Skeletal muscle tissue (tissue), 4 donors: ENCODE results near the gene ARL8B. TPM values are rescaled to one million over a fixed set of nuclear protein-coding genes. Genes with fewer than 3 reads are reported as not detected.
"Not testable (repeated sequence)": the region's sequence is repeated elsewhere in the genome, so short reads cannot be mapped to it uniquely, and the experiment has no call there.

ENCODE experiments used
- H3K27ac ChIP-seq: one replicate; pipeline ENCODE4 v1.7.0; 2013; ENCODE audit warnings: mild to moderate bottlenecking, low read depth, low read length, inconsistent platforms
- H3K27me3 ChIP-seq, 3 donors: one replicate each; pipeline ENCODE4 v1.7.0; 2013; ENCODE audit warnings: low read length in 3 of 3; ENCODE audit not compliant: control insufficient read depth in 3 of 3, insufficient read depth in 3 of 3
- H3K36me3 ChIP-seq, 3 donors: one replicate each; pipeline ENCODE4 v1.7.0; 2013; ENCODE audit warnings: low read length in 3 of 3; ENCODE audit not compliant: control insufficient read depth in 3 of 3, insufficient read depth in 3 of 3
- H3K4me1 ChIP-seq, 3 donors: one replicate each; pipeline ENCODE4 v1.7.0; 2013; ENCODE audit warnings: low read length in 3 of 3, mild to moderate bottlenecking in 3 of 3; ENCODE audit not compliant: control insufficient read depth in 3 of 3, insufficient read depth in 3 of 3
- H3K4me3 ChIP-seq, 3 donors: one replicate each; pipeline ENCODE4 v1.7.0; 2013; ENCODE audit warnings: low read length in 3 of 3
- H3K9ac ChIP-seq, 3 donors: one replicate each; pipeline ENCODE4 v1.7.0; 2013; ENCODE audit warnings: low read length in 3 of 3, mild to moderate bottlenecking in 3 of 3, moderate library complexity in 2 of 3, low read depth in 1 of 3
- H3K9me3 ChIP-seq, 3 donors: one replicate each; pipeline ENCODE4 v1.7.0; 2013; ENCODE audit warnings: low read length in 3 of 3; ENCODE audit not compliant: control insufficient read depth in 3 of 3
- total RNA-seq: library from RNA; depleted of rRNA; stranded (reverse); fragments of >200 nt; gene quantifications from one replicate; pipeline ENCODE4 v1.2.3, GENCODE V29; 2014
- donor health status: Osteomylitis.

Gene ARL8B
- 59.0 TPM for total RNA-seq

- no peaks in the 10 kb centered on the region for H3K9me3 ChIP-seq
- H3K4me1 ChIP-seq = peaks cover 22 to 29% (median 25%) of the 10 kb centered on the region in 3 donors
- H3K4me3 ChIP-seq = peak within 1 kb of the TSS; percentile 95 to 98 (median 97)
- H3K36me3 ChIP-seq = peaks cover 0 to 3% (median 0%) of the 10 kb centered on the region in 3 donors
- H3K9ac ChIP-seq = peak within 1 kb of the TSS; percentile 96 to 100 (median 99)
- H3K27me3 ChIP-seq = no peaks in the 10 kb centered on the region
- peak within 1 kb of the TSS; percentile 98 for H3K27ac ChIP-seq
Measured at GRCh38 chr3:5122030-5122740, at the start of gene ARL8B. ARL8B (plus strand) TSS chr3:5122292; CDS start chr3:5122466, 174 bp downstream.

- Histone ChIP-seq H3K36me3 (no peaks in the 10 kb centered on the region), H3K27ac (no peak overlapping the region), H3K4me3 (no peak overlapping the region), H3K4me1 (peaks cover 0 to 12% (median 10%) of the 10 kb centered on the region in 3 donors), H3K9ac (no peak overlapping the region), H3K9me3 (no peaks in the 10 kb centered on the region), H3K27me3 (no peaks in the 10 kb centered on the region)
Measured at GRCh38 chr3:5073374-5074085, 48.6 kb upstream of the ARL8B start.

GRCh38 chr3:5078151-5078550 lies 43.9 kb upstream of the ARL8B start:
- H3K4me1 ChIP-seq = no peaks in the 10 kb centered on the region
- H3K4me3 ChIP-seq = no peak overlapping the region
- H3K9ac ChIP-seq = no peak overlapping the region
- peaks cover 0 to 5% (median 0%) of the 10 kb centered on the region in 3 donors for H3K27me3 ChIP-seq
- no peak overlapping the region for H3K27ac ChIP-seq
- H3K36me3 ChIP-seq = no peaks in the 10 kb centered on the region
- no peaks in the 10 kb centered on the region for H3K9me3 ChIP-seq

GRCh38 chr3:5079761-5080160 lies 42.3 kb upstream of the ARL8B start:
- H3K9me3 ChIP-seq = no peaks in the 10 kb centered on the region
- H3K4me1 ChIP-seq = no peaks in the 10 kb centered on the region
- H3K9ac ChIP-seq = no peak overlapping the region
- H3K27ac ChIP-seq = no peak overlapping the region
- peaks cover 0 to 5% (median 0%) of the 10 kb centered on the region in 3 donors for H3K27me3 ChIP-seq
- no peaks in the 10 kb centered on the region for H3K36me3 ChIP-seq
- H3K4me3 ChIP-seq = no peak overlapping the region

- H3K4me1 ChIP-seq = no peaks in the 10 kb centered on the region
Measured at GRCh38 chr3:5080779-5081550, 41.1 kb upstream of the ARL8B start.

GRCh38 chr3:5081973-5082788 lies 39.9 kb upstream of the ARL8B start:
- H3K9ac ChIP-seq, H3K36me3 ChIP-seq, H3K4me1 ChIP-seq, H3K27ac ChIP-seq, H3K9me3 ChIP-seq, H3K27me3 ChIP-seq, H3K4me3 ChIP-seq: not testable (repeated sequence)

More at GRCh38 chr3:5080779-5081550, 41.1 kb upstream of the ARL8B start:
- no peak overlapping the region for H3K4me3 ChIP-seq
- no peak overlapping the region for H3K9ac ChIP-seq
- H3K27ac ChIP-seq = no peak overlapping the region
- H3K9me3 ChIP-seq = no peaks in the 10 kb centered on the region
- H3K27me3 ChIP-seq = peaks cover 0 to 5% (median 0%) of the 10 kb centered on the region in 3 donors
- no peaks in the 10 kb centered on the region for H3K36me3 ChIP-seq

- H3K4me3 ChIP-seq = no peak overlapping the region
- H3K27me3 ChIP-seq = peaks cover 0 to 5% (median 0%) of the 10 kb centered on the region in 3 donors
- H3K36me3 ChIP-seq = no peaks in the 10 kb centered on the region
- H3K4me1 ChIP-seq = no peaks in the 10 kb centered on the region
- no peak overlapping the region for H3K9ac ChIP-seq
- H3K27ac ChIP-seq = no peak overlapping the region
- no peaks in the 10 kb centered on the region for H3K9me3 ChIP-seq
Measured at GRCh38 chr3:5082789-5083115, 39.3 kb upstream of the ARL8B start.

- Histone ChIP-seq H3K4me3 (no peak overlapping the region), H3K36me3 (no peaks in the 10 kb centered on the region), H3K4me1 (no peaks in the 10 kb centered on the region), H3K27me3 (peaks cover 0 to 5% (median 0%) of the 10 kb centered on the region in 3 donors), H3K9ac (no peak overlapping the region), H3K9me3 (no peaks in the 10 kb centered on the region), H3K27ac (no peak overlapping the region)
Measured at GRCh38 chr3:5084224-5084623, 37.9 kb upstream of the ARL8B start.

- no peaks in the 10 kb centered on the region for H3K4me1 ChIP-seq
- H3K4me3 ChIP-seq = no peak overlapping the region
- H3K9ac ChIP-seq = no peak overlapping the region
- H3K27me3 ChIP-seq = peaks cover 0 to 7% (median 0%) of the 10 kb centered on the region in 3 donors
- no peaks in the 10 kb centered on the region for H3K9me3 ChIP-seq
- no peaks in the 10 kb centered on the region for H3K36me3 ChIP-seq
- H3K27ac ChIP-seq = no peak overlapping the region
Measured at GRCh38 chr3:5086708-5087107, 35.4 kb upstream of the ARL8B start.
